Measurements from ENCODE around the gene LACRT.

GRCh38 chr12:54629925-54630324, 4.8 kb downstream of the LACRT start:
- TF ChIP-seq CTCF (IDR thresholded peaks at IDR 0.05) (no peak), POLR2A (IDR thresholded peaks at IDR 0.05) (no peak), POLR2AphosphoS5 (IDR thresholded peaks at IDR 0.05) (no peak), EP300 (IDR thresholded peaks at IDR 0.05) (no peak)
